ENCODE results near the gene KCND2. TPM values are rescaled to one million over a fixed set of nuclear protein-coding genes. Genes with fewer than 3 reads are reported as not detected.

Gene KCND2
- total RNA-seq, 1 donor from 2014 or later: 1.2 TPM

- H3K4me3 Mint-ChIP-seq (ENCODE audit: unreplicated experiment): no peak overlapping the region
Observed at GRCh38 chr7:120475994-120476393, 203.0 kb downstream of the KCND2 start.

GRCh38 chr7:120480472-120480871 lies 207.5 kb downstream of the KCND2 start:
- H3K27me3 Mint-ChIP-seq (ENCODE audit: unreplicated experiment): no peaks in the 10 kb centered on the region
- H3K4me3 Mint-ChIP-seq (ENCODE audit: unreplicated experiment): no peak overlapping the region
- no peaks in the 10 kb centered on the region for H3K4me1 Mint-ChIP-seq (ENCODE audit: low read depth, unreplicated experiment)
- TF ChIP-seq CTCF (IDR thresholded peaks at IDR 0.05; ENCODE audit: partially characterized antibody, unreplicated experiment): no peak
- H3K36me3 Mint-ChIP-seq (ENCODE audit: unreplicated experiment): no peaks in the 10 kb centered on the region
- H3K27ac Mint-ChIP-seq (ENCODE audit: unreplicated experiment): no peak overlapping the region
- no peak for DNase-seq
- H3K9me3 Mint-ChIP-seq (ENCODE audit: unreplicated experiment): no peaks in the 10 kb centered on the region

More at GRCh38 chr7:120475994-120476393, 203.0 kb downstream of the KCND2 start:
- DNase-seq: no peak
- H3K4me1 Mint-ChIP-seq (ENCODE audit: low read depth, unreplicated experiment): no peaks in the 10 kb centered on the region
- H3K9me3 Mint-ChIP-seq (ENCODE audit: unreplicated experiment): no peaks in the 10 kb centered on the region
- TF ChIP-seq CTCF (IDR thresholded peaks at IDR 0.05; ENCODE audit: partially characterized antibody, unreplicated experiment): no peak
- no peaks in the 10 kb centered on the region for H3K27me3 Mint-ChIP-seq (ENCODE audit: unreplicated experiment)
- no peak overlapping the region for H3K27ac Mint-ChIP-seq (ENCODE audit: unreplicated experiment)
- no peaks in the 10 kb centered on the region for H3K36me3 Mint-ChIP-seq (ENCODE audit: unreplicated experiment)

GRCh38 chr7:120480930-120481329 lies 208.0 kb downstream of the KCND2 start:
- no peaks in the 10 kb centered on the region for H3K4me1 Mint-ChIP-seq (ENCODE audit: low read depth, unreplicated experiment)
- no peak overlapping the region for H3K27ac Mint-ChIP-seq (ENCODE audit: unreplicated experiment)
- no peaks in the 10 kb centered on the region for H3K36me3 Mint-ChIP-seq (ENCODE audit: unreplicated experiment)
- no peaks in the 10 kb centered on the region for H3K27me3 Mint-ChIP-seq (ENCODE audit: unreplicated experiment)
- no peaks in the 10 kb centered on the region for H3K9me3 Mint-ChIP-seq (ENCODE audit: unreplicated experiment)
- H3K4me3 Mint-ChIP-seq (ENCODE audit: unreplicated experiment): no peak overlapping the region
- no peak for TF ChIP-seq CTCF (IDR thresholded peaks at IDR 0.05; ENCODE audit: partially characterized antibody, unreplicated experiment)
- DNase-seq: no peak

- DNase-seq: no peak
- Mint-ChIP-seq H3K27ac (ENCODE audit: unreplicated experiment) (no peak overlapping the region), H3K36me3 (ENCODE audit: unreplicated experiment) (no peaks in the 10 kb centered on the region), H3K4me1 (ENCODE audit: low read depth, unreplicated experiment) (no peaks in the 10 kb centered on the region), H3K9me3 (ENCODE audit: unreplicated experiment) (no peaks in the 10 kb centered on the region), H3K27me3 (ENCODE audit: unreplicated experiment) (no peaks in the 10 kb centered on the region), H3K4me3 (ENCODE audit: unreplicated experiment) (no peak overlapping the region)
- TF ChIP-seq CTCF (IDR thresholded peaks at IDR 0.05; ENCODE audit: partially characterized antibody, unreplicated experiment): no peak
Observed at GRCh38 chr7:120486164-120486563, 213.2 kb downstream of the KCND2 start.

- Mint-ChIP-seq H3K9me3 (ENCODE audit: unreplicated experiment) (no peaks in the 10 kb centered on the region), H3K4me3 (ENCODE audit: unreplicated experiment) (no peak overlapping the region), H3K27ac (ENCODE audit: unreplicated experiment) (no peak overlapping the region), H3K36me3 (ENCODE audit: unreplicated experiment) (no peaks in the 10 kb centered on the region), H3K4me1 (ENCODE audit: low read depth, unreplicated experiment) (no peaks in the 10 kb centered on the region), H3K27me3 (ENCODE audit: unreplicated experiment) (no peaks in the 10 kb centered on the region)
- DNase-seq: no peak
- TF ChIP-seq CTCF (IDR thresholded peaks at IDR 0.05; ENCODE audit: partially characterized antibody, unreplicated experiment): no peak
Observed at GRCh38 chr7:120502132-120502531, 229.2 kb downstream of the KCND2 start.
